GM19468 (cell line): ENCODE results near the gene SEC23A.
"Not testable (repeated sequence)": the region's sequence is repeated elsewhere in the genome, so short reads cannot be mapped to it uniquely, and the experiment has no call there.

ENCODE experiments used
- ATAC-seq: cut with Tn5 transposase; IDR thresholded peaks from one replicate; pipeline ENCODE4 v1.9.1; 2021; ENCODE audit warnings: mild to moderate bottlenecking, moderate library complexity, moderate number of reproducible peaks; ENCODE audit not compliant: unreplicated experiment; ENCODE audit errors: extremely low read depth

SEC23A gene

DNA sequence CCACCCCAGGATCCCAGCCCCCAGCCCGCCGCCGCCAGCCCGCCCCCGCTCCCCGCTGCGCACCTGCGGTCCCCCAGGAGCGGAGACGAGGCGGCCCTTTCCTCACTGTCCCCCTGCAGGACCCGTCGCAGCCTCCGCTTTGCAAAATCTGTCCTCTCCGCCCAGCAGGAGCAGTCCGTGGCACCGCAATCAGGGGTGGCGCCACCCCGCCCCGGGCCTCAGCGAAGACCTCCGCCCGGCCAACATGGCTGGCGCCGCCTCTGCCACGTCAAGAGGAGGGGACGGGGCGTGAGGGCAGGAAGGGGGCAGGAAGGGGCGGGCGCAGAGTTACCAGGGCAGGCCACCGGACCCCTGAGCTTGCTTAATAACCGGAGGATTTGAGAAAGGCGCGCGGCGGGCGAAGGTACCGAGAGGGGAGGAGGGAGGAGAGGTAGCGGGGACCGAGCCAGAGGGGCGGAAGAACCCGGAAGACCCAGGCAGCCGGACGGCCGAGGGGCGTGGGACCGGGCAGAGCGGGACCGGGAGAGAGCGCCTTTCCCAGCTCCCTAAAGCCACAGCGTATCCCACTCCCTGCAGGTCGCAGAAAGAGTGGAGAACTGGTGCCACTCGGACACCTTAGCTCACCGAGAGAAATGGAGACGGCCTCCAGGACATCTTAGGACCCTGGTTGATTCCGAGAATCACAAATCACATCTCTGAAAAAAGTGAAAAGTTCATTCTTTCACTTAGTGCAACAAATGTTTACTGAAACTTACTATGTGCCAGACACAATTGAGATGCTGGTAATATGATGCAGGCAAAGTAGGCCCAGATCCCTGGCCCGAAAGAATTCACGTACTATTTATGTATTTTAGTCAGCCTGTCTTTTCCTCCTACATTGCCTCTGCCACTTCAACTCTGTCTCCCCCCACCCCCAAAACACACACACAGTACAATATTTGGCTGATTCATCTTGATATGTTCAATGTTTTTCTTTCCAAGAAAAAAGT lies at the start of gene SEC23A:
Gene SEC23A (minus strand): TSS at position 267 of the 989 bp plus-strand sequence. CDS start 7,117 bp downstream, outside the sequence.
- peak; percentile 86 for ATAC-seq

GRCh38 chr14:39145266-39145966 lies 42.4 kb upstream of the SEC23A start:
- ATAC-seq, result no peak

- ATAC-seq, result not testable (repeated sequence)
Measured at GRCh38 chr14:39143226-39143625, 40.2 kb upstream of the SEC23A start.

DNA sequence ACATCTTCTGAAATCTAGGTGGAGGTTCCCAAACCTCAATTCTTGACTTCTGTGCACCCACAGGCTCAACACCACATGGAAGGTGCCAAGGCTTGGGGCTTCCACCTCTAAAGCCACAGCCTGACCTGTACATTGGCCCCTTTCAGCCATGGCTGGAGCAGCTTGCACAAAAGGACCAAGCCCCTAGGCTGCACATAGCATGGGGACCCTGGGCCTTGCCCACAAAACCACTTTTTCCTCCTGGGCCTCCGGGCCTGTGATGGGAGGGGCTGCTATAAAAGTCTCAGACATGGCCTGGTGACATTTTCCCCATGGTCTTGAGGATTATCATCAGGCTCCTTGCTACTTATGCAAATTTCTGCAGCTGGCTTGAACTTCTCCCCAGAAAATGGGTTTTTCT lies 38.6 kb upstream of the SEC23A start:
- ATAC-seq, result not testable (repeated sequence)

DNA sequence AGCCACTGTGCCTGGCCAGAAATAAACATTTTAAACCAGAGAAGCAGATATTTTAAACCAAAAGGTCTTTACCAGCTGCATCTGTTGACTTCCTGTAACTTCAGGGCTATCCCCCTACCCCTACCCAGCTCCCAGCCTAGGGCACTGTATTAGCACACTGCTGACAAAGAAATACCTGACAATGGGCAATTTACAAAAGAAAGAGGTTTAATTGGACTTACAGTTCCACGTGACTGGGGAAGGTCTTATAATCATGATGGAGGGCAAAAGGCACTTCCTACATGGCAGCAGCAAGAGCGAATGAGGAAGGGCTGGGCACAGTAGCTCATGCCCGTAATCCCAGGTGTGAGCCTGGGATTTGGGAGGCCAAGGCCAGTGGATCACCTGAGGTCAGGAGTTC lies 37.1 kb upstream of the SEC23A start:
- no peak for ATAC-seq

- no peak for ATAC-seq
Measured at GRCh38 chr14:39138440-39138839, 35.4 kb upstream of the SEC23A start.

GRCh38 chr14:39137835-39138234 lies 34.8 kb upstream of the SEC23A start:
- ATAC-seq, result not testable (repeated sequence)

DNA sequence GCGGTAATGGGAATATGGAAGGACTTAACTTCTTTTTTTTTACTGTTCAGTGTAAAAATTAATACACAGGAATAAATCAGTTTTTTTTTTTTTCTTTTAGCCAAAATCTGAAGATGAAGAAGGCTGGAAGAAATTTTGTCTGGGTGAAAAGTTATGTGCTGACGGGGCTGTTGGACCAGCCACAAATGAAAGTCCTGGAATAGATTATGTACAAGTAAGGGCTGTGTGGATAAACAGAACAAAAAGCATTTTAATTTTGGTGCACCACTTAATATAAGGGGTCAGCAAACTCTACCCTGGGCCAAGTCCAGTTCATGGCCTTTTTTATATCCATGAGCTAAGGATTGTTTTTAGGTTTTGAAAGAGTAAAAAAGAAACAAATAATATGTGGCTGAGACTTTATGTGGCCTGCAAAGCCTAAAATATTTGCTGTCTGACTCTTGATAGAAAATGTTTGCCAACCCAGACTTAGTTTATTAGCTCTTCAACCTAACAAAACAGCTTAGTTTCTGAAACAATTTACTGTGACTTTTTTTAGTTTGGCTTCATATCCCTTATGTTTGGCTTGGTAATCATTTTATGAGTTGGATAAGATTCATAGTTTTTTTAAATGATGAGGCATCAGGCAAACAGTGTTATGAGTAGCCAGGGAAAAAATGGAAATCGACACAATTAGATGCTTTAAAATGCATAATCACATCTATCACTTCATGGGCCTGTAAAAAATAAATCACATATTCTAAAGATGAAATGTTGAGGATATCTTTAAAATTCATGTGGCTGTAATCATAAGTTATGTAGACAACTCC lies 19.5 kb upstream of the SEC23A start:
- ATAC-seq, result no peak

DNA sequence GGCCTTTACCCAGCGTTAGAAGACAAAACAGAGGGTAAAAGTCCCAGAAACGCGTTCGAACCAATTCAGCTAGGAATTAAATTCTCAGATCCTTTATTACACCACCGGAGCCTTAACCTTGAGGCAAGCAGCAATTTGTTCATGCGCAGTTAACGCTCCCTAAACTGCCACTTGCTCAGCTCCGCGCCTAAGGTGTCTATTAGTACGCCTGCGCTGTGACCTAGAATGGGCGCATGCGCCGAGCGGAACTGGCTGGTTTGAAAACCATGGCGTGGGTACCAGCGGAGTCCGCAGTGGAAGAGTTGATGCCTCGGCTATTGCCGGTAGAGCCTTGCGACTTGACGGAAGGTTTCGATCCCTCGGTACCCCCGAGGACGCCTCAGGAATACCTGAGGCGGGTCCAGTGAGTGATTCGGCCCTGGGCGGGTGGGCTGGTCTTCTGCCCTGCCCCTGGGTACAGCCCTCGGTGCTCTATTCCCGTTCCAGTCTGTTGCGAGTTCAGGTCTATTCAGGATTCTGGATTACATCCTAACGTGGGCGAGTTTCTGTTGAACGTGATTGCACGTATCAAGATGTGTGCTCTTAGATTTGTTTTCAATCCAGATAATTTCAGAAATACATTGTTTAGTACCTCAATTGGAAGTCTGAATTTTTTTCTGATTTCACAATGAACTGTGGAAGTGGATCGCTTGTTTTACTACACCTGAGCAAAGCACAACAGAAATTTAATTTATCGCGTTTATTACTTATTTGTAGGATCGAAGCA lies 11.2 kb upstream of the SEC23A start, which contains the start of gene GEMIN2:
Gene GEMIN2 (plus strand): TSS at position 251 of the 766 bp plus-strand sequence. CDS start 16 bp downstream, at position 267.
- ATAC-seq, result peak; percentile 92

DNA sequence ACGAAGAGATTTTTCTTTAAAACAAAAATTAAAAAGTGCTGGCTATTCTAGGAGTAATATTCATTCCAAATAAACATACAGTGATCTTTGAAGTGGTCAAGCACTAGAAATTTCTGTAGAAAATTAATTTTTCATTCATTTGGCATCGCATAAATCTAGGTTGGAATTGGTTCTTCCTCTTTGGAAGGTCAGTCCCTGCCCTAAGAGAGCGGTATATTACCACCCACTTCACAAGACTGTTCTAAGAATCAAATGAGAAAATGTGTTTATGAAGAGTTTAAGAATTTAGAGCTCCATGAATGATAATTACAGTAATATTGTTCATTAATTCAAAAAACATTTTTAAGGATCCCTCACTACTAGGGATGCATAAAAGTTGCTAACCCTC lies 10.6 kb upstream of the SEC23A start:
- no peak for ATAC-seq

GRCh38 chr14:39109893-39110715 lies 7.1 kb upstream of the SEC23A start:
- ATAC-seq, result no peak

DNA sequence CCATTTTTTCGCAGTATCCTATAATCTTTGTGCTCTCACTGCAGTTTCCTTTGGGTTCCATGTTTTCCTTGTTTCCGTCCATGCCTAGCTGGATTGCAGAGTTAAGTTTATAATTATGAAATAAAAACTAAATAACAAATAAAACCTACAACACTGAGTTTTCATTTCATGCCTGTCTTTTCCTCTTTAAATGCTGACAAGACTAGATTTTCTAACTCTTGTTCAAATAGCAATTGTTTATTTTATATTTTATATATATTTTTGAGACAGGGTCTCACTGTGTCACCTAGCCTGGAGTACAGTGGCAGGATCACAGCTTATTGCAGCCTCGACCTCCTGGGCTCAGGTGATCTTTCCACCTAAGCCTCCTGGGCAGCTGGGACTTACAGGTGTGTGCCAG lies 5.8 kb upstream of the SEC23A start:
- no peak for ATAC-seq

DNA sequence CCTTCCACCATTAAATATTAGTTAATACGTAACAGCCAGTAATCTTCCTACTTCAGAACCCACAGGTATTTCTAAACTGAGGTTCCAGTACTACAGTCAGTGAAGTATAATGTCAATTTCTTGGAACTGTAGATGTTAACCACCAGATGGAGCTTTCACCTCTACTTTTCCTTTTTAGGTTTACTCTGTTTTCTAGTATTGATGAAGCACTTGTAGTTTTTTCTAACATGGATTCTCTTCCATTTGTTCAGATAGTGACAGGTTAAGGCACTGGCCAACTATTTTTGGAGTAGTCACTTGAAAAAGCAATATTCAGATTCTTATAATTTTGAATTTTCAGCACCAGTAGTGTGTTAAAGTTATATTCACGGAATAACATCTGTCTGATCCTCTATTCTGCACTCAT lies 4.6 kb upstream of the SEC23A start:
- ATAC-seq, result no peak

GRCh38 chr14:39104078-39104801 lies 1.2 kb upstream of the SEC23A start:
- not testable (repeated sequence) for ATAC-seq

- ATAC-seq, result no peak
Measured at GRCh38 chr14:39102265-39102968, 618 bp downstream of the SEC23A start.

- ATAC-seq, result no peak
Measured at GRCh38 chr14:39099748-39100147, 3.3 kb downstream of the SEC23A start.

DNA sequence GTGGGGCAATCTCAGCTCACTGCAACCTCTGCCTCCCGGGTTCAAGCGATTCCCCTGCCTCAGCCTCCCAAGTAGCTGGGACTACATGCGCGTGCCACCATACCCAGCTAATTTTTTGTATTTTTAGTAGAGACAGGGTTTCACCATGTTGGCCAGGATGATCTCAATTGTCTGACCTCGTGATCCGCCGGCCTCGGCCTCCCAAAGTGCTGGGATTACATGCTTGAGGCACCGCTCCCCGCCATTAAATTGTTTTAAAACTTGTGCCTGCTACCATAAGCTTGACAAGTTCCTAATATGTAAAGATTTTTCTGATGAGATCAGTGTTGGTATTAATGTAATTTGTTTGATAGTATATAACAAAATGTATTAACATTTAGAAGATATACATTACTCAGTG lies 3.8 kb downstream of the SEC23A start:
- not testable (repeated sequence) for ATAC-seq
